Measurements from ENCODE around the gene ANKRD39. TPM values are rescaled to one million over a fixed set of nuclear protein-coding genes. Genes with fewer than 3 reads are reported as not detected.

ANKRD39 gene
- total RNA-seq, 1 experiment from 2014 or later, result 19.3 TPM

DNA sequence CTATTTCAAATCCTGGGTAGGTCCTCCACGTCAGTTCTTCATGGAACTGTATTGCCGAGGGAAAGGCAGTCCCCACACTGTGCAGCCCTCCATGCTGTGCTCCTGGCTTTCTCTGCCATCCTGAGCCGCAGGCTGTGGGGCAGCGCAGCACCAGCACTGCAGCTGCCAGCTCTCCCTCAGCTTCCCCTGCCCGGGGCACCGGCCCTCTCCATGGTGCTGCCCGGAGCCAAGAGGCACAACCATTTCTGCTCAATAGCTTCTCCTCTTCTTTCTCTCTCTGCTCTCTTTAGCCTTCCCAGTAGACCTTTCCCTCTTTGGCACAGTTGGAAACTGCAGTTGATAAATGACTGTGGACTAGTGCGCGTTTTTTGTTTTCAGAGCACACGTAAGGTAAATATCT is 26.1 kb downstream of the ANKRD39 start:
- H3K4me3 ChIP-seq (ENCODE audit: low read depth, low read length), result no peak overlapping the region
- intact Hi-C loops (cut with micrococcal nuclease; ENCODE audit: unreplicated experiment), result loop anchor here (1.0 kb wide), 2 partner anchors 7 to 12 kb away; no protein-coding TSS in a partner anchor
- Mint-ChIP-seq H3K4me3 (ENCODE audit: unreplicated experiment) (peak overlapping the region; percentile 8), H3K27me3 (ENCODE audit: insufficient read depth, unreplicated experiment) (no peaks in the 10 kb centered on the region), H3K9me3 (ENCODE audit: unreplicated experiment) (no peaks in the 10 kb centered on the region), H3K36me3 (ENCODE audit: insufficient read depth, unreplicated experiment) (peaks cover 97% of the 10 kb centered on the region), H3K27ac (ENCODE audit: unreplicated experiment) (peak overlapping the region; percentile 95), H3K4me1 (ENCODE audit: low read depth, unreplicated experiment) (peaks cover 44% of the 10 kb centered on the region)
- TF ChIP-seq, protein P1, sequence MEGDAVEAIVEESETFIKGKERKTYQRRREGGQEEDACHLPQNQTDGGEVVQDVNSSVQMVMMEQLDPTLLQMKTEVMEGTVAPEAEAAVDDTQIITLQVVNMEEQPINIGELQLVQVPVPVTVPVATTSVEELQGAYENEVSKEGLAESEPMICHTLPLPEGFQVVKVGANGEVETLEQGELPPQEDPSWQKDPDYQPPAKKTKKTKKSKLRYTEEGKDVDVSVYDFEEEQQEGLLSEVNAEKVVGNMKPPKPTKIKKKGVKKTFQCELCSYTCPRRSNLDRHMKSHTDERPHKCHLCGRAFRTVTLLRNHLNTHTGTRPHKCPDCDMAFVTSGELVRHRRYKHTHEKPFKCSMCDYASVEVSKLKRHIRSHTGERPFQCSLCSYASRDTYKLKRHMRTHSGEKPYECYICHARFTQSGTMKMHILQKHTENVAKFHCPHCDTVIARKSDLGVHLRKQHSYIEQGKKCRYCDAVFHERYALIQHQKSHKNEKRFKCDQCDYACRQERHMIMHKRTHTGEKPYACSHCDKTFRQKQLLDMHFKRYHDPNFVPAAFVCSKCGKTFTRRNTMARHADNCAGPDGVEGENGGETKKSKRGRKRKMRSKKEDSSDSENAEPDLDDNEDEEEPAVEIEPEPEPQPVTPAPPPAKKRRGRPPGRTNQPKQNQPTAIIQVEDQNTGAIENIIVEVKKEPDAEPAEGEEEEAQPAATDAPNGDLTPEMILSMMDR (IDR thresholded peaks at IDR 0.05; ENCODE audit: insufficient read depth in 1 of 2, low read depth in 1 of 2, low read length in 1 of 2, severe bottlenecking in 1 of 2, unreplicated experiment in 1 of 2), result no peak
- no peaks in the 10 kb centered on the region for H3K9me3 ChIP-seq
- POLR2A ChIA-PET, result interaction anchor here (1.0 kb wide), 1 partner anchor 11 kb away, joined by 3 read pairs; no protein-coding TSS in a partner anchor
- no peaks in the 10 kb centered on the region for H3K27me3 ChIP-seq (replicated peaks; ENCODE audit: control insufficient read depth, insufficient read depth, low read length)
- H3K36me3 ChIP-seq (ENCODE audit: control insufficient read depth, insufficient read depth, low read length), result peaks cover 11% of the 10 kb centered on the region
- peak in 1 of 2 experiments; percentile 42 for DNase-seq
- BruUV-seq (replicated peaks), result no TSS peak
- CTCF ChIA-PET, result interaction anchor here (1.2 kb wide), 1 partner anchor 26 kb away, joined by 6 read pairs; the partner anchor contains the start of gene ANKRD39
- H3K4me1 ChIP-seq, result peaks cover 27% of the 10 kb centered on the region

DNA sequence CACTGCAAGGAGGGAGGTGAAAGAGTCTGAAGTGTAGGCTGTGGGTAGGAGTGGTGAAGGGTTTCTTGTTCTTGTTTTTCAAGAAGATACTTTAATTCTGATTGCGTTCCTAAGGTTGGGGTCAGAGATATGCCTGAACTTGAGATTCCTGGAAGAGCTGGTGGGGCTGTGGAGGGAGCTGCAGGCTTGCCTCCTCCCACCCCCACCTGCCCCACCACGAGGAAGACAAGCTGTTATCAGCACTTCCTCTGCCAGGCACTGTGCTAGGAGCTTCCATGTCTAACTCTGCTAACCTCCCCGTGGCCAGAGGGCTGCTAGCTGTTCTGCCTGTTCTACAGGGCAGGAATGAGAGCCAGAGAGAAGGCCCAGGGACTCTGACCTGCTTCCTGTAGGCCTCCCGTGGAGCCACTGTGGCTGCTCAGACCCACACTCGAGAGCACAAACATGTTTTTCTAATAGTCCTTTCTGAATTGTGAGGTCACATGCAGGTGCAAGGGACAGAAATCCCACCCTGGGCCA is 27.7 kb downstream of the ANKRD39 start:
- Histone ChIP-seq H3K4me1 (peaks cover 27% of the 10 kb centered on the region), H3K4me3 (ENCODE audit: low read depth, low read length) (no peak overlapping the region), H3K27me3 (replicated peaks; ENCODE audit: control insufficient read depth, insufficient read depth, low read length) (no peaks in the 10 kb centered on the region), H3K9me3 (no peaks in the 10 kb centered on the region), H3K36me3 (ENCODE audit: control insufficient read depth, insufficient read depth, low read length) (peaks cover 15% of the 10 kb centered on the region)
- H3K27me3 Mint-ChIP-seq (ENCODE audit: insufficient read depth, unreplicated experiment), result no peaks in the 10 kb centered on the region
- H3K9me3 Mint-ChIP-seq (ENCODE audit: unreplicated experiment), result no peaks in the 10 kb centered on the region
- no peak for DNase-seq
- BruUV-seq (replicated peaks), result no TSS peak
- H3K4me3 Mint-ChIP-seq (ENCODE audit: unreplicated experiment), result no peak overlapping the region
- peaks cover 98% of the 10 kb centered on the region for H3K36me3 Mint-ChIP-seq (ENCODE audit: insufficient read depth, unreplicated experiment)
- peaks cover 43% of the 10 kb centered on the region for H3K4me1 Mint-ChIP-seq (ENCODE audit: low read depth, unreplicated experiment)
- peak overlapping the region; percentile 10 for H3K27ac Mint-ChIP-seq (ENCODE audit: unreplicated experiment)
- intact Hi-C loops (cut with micrococcal nuclease; ENCODE audit: unreplicated experiment), result no loop called here
- CTCF ChIA-PET, result interaction anchor here (0.6 kb wide), 1 partner anchor 15 kb away, joined by 7 read pairs; no protein-coding TSS in a partner anchor
- POLR2A ChIA-PET, result no interaction called here
- TF ChIP-seq, protein P1 (IDR thresholded peaks at IDR 0.05; ENCODE audit: insufficient read depth in 1 of 2, low read depth in 1 of 2, low read length in 1 of 2, severe bottlenecking in 1 of 2, unreplicated experiment in 1 of 2), result no peak

DNA sequence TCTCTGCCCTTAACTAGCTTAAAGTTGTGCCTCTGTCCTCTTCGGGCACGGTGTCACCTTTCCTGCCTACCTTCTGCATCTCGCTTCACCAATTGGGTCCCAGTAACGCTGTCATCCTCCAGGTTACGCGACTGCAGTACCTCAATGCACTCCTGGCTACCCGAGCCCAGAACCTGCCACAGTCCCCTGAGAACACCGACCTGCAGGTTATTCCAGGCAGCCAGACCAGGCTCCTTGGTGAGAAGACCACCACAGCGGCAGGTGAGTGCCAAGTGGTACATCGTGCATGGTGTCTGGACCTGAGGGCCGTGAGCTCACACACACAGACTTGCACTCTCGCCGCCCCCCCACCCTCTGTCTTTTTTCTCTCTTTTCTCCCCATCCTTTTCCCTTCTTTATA is 28.9 kb downstream of the ANKRD39 start:
- Histone ChIP-seq H3K9me3 (no peaks in the 10 kb centered on the region), H3K36me3 (ENCODE audit: control insufficient read depth, insufficient read depth, low read length) (peaks cover 19% of the 10 kb centered on the region), H3K4me1 (peaks cover 34% of the 10 kb centered on the region), H3K4me3 (ENCODE audit: low read depth, low read length) (no peak overlapping the region), H3K27me3 (replicated peaks; ENCODE audit: control insufficient read depth, insufficient read depth, low read length) (no peaks in the 10 kb centered on the region)
- H3K27me3 Mint-ChIP-seq (ENCODE audit: insufficient read depth, unreplicated experiment), result no peaks in the 10 kb centered on the region
- CTCF ChIA-PET, result no interaction called here
- TF ChIP-seq, protein P1 (IDR thresholded peaks at IDR 0.05; ENCODE audit: insufficient read depth in 1 of 2, low read depth in 1 of 2, low read length in 1 of 2, severe bottlenecking in 1 of 2, unreplicated experiment in 1 of 2), result no peak
- POLR2A ChIA-PET, result no interaction called here
- peaks cover 99% of the 10 kb centered on the region for H3K36me3 Mint-ChIP-seq (ENCODE audit: insufficient read depth, unreplicated experiment)
- no peak overlapping the region for H3K27ac Mint-ChIP-seq (ENCODE audit: unreplicated experiment)
- H3K4me1 Mint-ChIP-seq (ENCODE audit: low read depth, unreplicated experiment), result peaks cover 53% of the 10 kb centered on the region
- DNase-seq, result no peak
- no TSS peak for BruUV-seq (replicated peaks)
- intact Hi-C loops (cut with micrococcal nuclease; ENCODE audit: unreplicated experiment), result no loop called here
- no peaks in the 10 kb centered on the region for H3K9me3 Mint-ChIP-seq (ENCODE audit: unreplicated experiment)
- no peak overlapping the region for H3K4me3 Mint-ChIP-seq (ENCODE audit: unreplicated experiment)
